ENCODE measurements around the gene EIF4E1B.

GRCh38 chr5:176670449-176670848 lies 40.0 kb downstream of the EIF4E1B start:
- no peak for TF ChIP-seq POLR2A (IDR thresholded peaks at IDR 0.05)
- TF ChIP-seq CTCF (IDR thresholded peaks at IDR 0.05), result no peak
